Calu3 (cell line): Measurements from ENCODE around the gene SBF1. TPM values are rescaled to one million over a fixed set of nuclear protein-coding genes. Genes with fewer than 3 reads are reported as not detected.
A peak's percentile ranks its signal among the peaks of the same experiment; 100 is the strongest.

Experiments used
- BruUV-seq: library from RNA; stranded (reverse); fragments of 400-500 nt; replicated peaks from 2 replicates; lab custom pipeline; 2021; lab: Mats Ljungman, UMichigan
- CTCF ChIA-PET: fragments of 300-600 bp; sonication (Branson Sonifier 250); formaldehyde crosslinking; loops from one replicate; lab custom pipeline; 2022; ENCODE audit warnings: antibody characterized with exemption; lab: Charles Lee
- DNase-seq: peaks from one replicate; pipeline ENCODE4 v3.0.0; 2022
- H3K27ac Mint-ChIP-seq: one replicate; pipeline ENCODE4 v1.8.0; 2022; ENCODE audit warnings: mixed read lengths; ENCODE audit not compliant: unreplicated experiment
- H3K27me3 Mint-ChIP-seq: one replicate; pipeline ENCODE4 v1.8.0; 2022; ENCODE audit warnings: mixed read lengths; ENCODE audit not compliant: unreplicated experiment
- H3K36me3 Mint-ChIP-seq: one replicate; pipeline ENCODE4 v1.8.0; 2022; ENCODE audit warnings: mild to moderate bottlenecking, moderate library complexity, mixed read lengths; ENCODE audit not compliant: insufficient read depth, unreplicated experiment
- H3K4me1 Mint-ChIP-seq: one replicate; pipeline ENCODE4 v1.8.0; 2022; ENCODE audit warnings: mild to moderate bottlenecking, low read depth, mixed read lengths; ENCODE audit not compliant: unreplicated experiment
- H3K4me3 Mint-ChIP-seq: one replicate; pipeline ENCODE4 v1.8.0; 2022; ENCODE audit warnings: mild to moderate bottlenecking, low read depth, moderate library complexity, mixed read lengths; ENCODE audit not compliant: unreplicated experiment
- H3K9me3 Mint-ChIP-seq: one replicate; pipeline ENCODE4 v1.8.0; 2022; ENCODE audit warnings: low read depth, mixed read lengths; ENCODE audit not compliant: unreplicated experiment
- intact Hi-C: fragments of 100-400 bp; cut with micrococcal nuclease; formaldehyde crosslinking; loops from one replicate; pipeline ENCODE4 v1.10.0; 2022; ENCODE audit not compliant: unreplicated experiment
- total RNA-seq: library from RNA; stranded (reverse); gene quantifications from 2 replicates; pipeline ENCODE4 v1.2.3, GENCODE V29; 2022
- TF ChIP-seq, protein P1 (sequence below): fragments of 200-600 bp; IDR thresholded peaks from one replicate; pipeline ENCODE4 v1.8.0; 2022; ENCODE audit warnings: antibody characterized with exemption; ENCODE audit not compliant: unreplicated experiment

SBF1 gene
- total RNA-seq, 1 experiment from 2014 or later = 104 TPM

DNA sequence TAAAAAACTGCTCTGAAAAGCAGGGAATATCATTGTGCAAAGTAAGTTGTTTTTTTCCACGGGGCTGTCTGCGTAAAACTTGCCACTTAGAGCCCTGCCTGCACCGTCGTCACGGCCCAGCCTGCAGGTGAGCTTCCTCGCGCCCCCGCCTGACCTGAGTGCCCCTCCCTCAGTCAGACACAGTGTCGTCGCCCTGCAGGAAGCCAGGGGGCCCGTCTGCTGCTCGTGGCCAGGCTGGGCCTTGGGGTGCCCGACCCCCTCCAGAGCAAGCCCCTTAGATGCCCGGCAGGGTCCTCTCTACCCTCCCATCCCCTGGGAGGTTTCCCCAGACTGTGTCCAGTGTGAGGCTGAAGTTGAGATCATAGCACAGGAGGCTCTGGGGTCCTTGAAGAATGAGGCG is 31.6 kb downstream of the SBF1 start:
- H3K36me3 Mint-ChIP-seq = peaks cover 77% of the 10 kb centered on the region
- no peaks in the 10 kb centered on the region for H3K27me3 Mint-ChIP-seq
- CTCF ChIA-PET = no interaction called here
- H3K4me1 Mint-ChIP-seq = peaks cover 11% of the 10 kb centered on the region
- intact Hi-C loops = loop anchor here (10.0 kb wide), 1 partner anchor 52 kb away; no protein-coding TSS in a partner anchor
- no TSS peak for BruUV-seq
- H3K27ac Mint-ChIP-seq = peak overlapping the region; percentile 47
- H3K9me3 Mint-ChIP-seq = no peaks in the 10 kb centered on the region
- H3K4me3 Mint-ChIP-seq = peak overlapping the region; percentile 21
- DNase-seq = no peak
- TF ChIP-seq, protein P1, sequence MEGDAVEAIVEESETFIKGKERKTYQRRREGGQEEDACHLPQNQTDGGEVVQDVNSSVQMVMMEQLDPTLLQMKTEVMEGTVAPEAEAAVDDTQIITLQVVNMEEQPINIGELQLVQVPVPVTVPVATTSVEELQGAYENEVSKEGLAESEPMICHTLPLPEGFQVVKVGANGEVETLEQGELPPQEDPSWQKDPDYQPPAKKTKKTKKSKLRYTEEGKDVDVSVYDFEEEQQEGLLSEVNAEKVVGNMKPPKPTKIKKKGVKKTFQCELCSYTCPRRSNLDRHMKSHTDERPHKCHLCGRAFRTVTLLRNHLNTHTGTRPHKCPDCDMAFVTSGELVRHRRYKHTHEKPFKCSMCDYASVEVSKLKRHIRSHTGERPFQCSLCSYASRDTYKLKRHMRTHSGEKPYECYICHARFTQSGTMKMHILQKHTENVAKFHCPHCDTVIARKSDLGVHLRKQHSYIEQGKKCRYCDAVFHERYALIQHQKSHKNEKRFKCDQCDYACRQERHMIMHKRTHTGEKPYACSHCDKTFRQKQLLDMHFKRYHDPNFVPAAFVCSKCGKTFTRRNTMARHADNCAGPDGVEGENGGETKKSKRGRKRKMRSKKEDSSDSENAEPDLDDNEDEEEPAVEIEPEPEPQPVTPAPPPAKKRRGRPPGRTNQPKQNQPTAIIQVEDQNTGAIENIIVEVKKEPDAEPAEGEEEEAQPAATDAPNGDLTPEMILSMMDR = no peak

DNA sequence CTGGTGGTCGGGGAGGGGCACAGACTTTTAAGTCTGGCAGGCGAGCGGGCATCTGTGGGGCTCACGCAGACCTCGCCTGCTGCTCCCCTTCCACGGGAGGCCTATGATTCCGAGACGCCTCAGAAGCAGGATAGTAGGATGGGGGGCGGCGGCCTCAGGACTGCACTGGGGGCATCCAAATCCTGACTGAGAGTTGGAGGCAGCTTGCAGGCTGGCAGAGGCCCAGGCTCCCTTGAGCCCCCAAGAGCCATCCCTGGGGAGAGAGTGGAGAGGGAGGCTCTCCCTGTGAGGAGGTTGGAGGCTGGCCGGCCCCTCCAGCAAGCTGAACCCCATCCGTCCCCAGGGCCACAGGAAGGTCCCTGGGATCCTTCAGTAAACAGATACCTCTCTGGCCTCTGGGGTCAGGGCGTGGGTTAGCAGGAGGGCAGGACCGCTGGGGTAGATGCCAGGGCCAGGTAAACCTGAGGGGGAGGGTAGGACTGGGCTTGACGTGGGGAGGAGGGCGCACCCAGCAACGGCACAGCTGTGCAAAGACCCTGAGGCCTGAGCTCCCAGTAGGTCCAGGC is 33.3 kb downstream of the SBF1 start:
- no TSS peak for BruUV-seq
- Mint-ChIP-seq H3K27me3 (no peaks in the 10 kb centered on the region), H3K4me3 (no peak overlapping the region), H3K36me3 (peaks cover 74% of the 10 kb centered on the region), H3K9me3 (no peaks in the 10 kb centered on the region), H3K4me1 (peaks cover 11% of the 10 kb centered on the region), H3K27ac (peak overlapping the region; percentile 69)
- CTCF ChIA-PET = no interaction called here
- TF ChIP-seq, protein P1 = no peak
- no peak for DNase-seq
- intact Hi-C loops = loop anchor here (10.0 kb wide), 1 partner anchor 53 kb away; no protein-coding TSS in a partner anchor

GRCh38 chr22:50440544-50441249 is 34.1 kb downstream of the SBF1 start:
- intact Hi-C loops = loop anchor here (10.0 kb wide), 1 partner anchor 54 kb away; no protein-coding TSS in a partner anchor
- H3K36me3 Mint-ChIP-seq = peaks cover 66% of the 10 kb centered on the region
- peak overlapping the region; percentile 69 for H3K27ac Mint-ChIP-seq
- DNase-seq = no peak
- CTCF ChIA-PET = no interaction called here
- H3K4me1 Mint-ChIP-seq = peaks cover 11% of the 10 kb centered on the region
- no peaks in the 10 kb centered on the region for H3K9me3 Mint-ChIP-seq
- BruUV-seq = no TSS peak
- H3K27me3 Mint-ChIP-seq = no peaks in the 10 kb centered on the region
- no peak overlapping the region for H3K4me3 Mint-ChIP-seq
- TF ChIP-seq, protein P1 = no peak

- intact Hi-C loops = loop anchor here (10.0 kb wide), 1 partner anchor 55 kb away; no protein-coding TSS in a partner anchor
- H3K9me3 Mint-ChIP-seq = no peaks in the 10 kb centered on the region
- peaks cover 58% of the 10 kb centered on the region for H3K36me3 Mint-ChIP-seq
- CTCF ChIA-PET = interaction anchor here (0.6 kb wide), 1 partner anchor 224 kb away, joined by 4 read pairs; no protein-coding TSS in a partner anchor
- TF ChIP-seq, protein P1 = no peak
- no peak overlapping the region for H3K4me3 Mint-ChIP-seq
- no TSS peak for BruUV-seq
- peaks cover 4% of the 10 kb centered on the region for H3K4me1 Mint-ChIP-seq
- H3K27me3 Mint-ChIP-seq = no peaks in the 10 kb centered on the region
- no peak overlapping the region for H3K27ac Mint-ChIP-seq
- no peak for DNase-seq
Observed at GRCh38 chr22:50439871-50440331, 34.9 kb downstream of the SBF1 start.
